ENCODE measurements around the gene ATXN7. TPM values are rescaled to one million over a fixed set of nuclear protein-coding genes. Genes with fewer than 3 reads are reported as not detected.
A peak's percentile ranks its signal among the peaks of the same experiment; 100 is the strongest.

ATXN7 gene
- total RNA-seq, 1 donor from 2014 or later, result 9.5 TPM

DNA sequence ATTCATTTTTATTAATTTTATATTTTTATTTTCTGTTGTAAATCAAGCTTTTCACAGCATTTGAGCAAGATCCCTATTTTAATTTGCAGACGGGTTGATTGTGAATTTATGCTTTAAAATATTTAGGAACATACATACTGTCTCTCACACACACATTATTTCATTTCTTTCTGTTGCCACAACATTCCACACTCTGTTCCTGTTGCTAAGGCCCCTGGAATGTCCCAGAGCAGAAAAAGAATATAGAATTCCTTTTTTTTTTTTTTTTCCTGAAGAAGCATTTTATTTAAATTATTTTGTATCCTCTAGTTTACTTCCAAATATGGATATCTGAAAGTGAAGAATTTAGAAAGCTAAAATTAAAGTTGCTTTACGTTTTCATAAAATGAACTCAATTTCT is 85.3 kb downstream of the ATXN7 start:
- Histone ChIP-seq H3K27me3 (ENCODE audit: control insufficient read depth, insufficient read depth, low read length) (no peaks in the 10 kb centered on the region), H3K36me3 (ENCODE audit: control insufficient read depth, insufficient read depth, low read length) (no peaks in the 10 kb centered on the region), H3K4me3 (ENCODE audit: low read depth, low read length) (no peak overlapping the region)
- FAIRE-seq (no peak), DNase-seq (ENCODE audit: low read depth) (peak; percentile 25)
- TF ChIP-seq, protein P1, sequence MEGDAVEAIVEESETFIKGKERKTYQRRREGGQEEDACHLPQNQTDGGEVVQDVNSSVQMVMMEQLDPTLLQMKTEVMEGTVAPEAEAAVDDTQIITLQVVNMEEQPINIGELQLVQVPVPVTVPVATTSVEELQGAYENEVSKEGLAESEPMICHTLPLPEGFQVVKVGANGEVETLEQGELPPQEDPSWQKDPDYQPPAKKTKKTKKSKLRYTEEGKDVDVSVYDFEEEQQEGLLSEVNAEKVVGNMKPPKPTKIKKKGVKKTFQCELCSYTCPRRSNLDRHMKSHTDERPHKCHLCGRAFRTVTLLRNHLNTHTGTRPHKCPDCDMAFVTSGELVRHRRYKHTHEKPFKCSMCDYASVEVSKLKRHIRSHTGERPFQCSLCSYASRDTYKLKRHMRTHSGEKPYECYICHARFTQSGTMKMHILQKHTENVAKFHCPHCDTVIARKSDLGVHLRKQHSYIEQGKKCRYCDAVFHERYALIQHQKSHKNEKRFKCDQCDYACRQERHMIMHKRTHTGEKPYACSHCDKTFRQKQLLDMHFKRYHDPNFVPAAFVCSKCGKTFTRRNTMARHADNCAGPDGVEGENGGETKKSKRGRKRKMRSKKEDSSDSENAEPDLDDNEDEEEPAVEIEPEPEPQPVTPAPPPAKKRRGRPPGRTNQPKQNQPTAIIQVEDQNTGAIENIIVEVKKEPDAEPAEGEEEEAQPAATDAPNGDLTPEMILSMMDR (IDR thresholded peaks at IDR 0.05; ENCODE audit: insufficient read depth, low read length, severe bottlenecking), result no peak

DNA sequence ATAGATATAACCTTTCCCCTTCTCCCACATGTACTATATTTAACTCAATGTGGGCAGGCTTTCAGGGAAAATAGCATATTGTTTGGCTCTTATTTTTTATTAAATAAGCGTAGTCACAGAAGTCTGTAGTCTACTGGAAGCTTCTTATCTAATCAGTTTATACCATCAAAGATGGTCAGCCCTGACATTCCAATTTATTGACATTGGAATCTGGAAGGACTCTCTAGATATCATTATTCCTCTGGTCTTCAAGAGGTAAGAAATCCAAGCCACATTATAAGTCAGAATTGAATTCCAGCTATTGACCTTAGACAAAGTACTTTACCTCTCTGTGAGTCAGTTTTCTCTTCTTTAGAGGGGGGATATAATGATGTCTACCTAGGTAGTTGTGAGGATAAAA is 87.0 kb downstream of the ATXN7 start:
- Histone ChIP-seq H3K36me3 (ENCODE audit: control insufficient read depth, insufficient read depth, low read length) (no peaks in the 10 kb centered on the region), H3K27me3 (ENCODE audit: control insufficient read depth, insufficient read depth, low read length) (no peaks in the 10 kb centered on the region), H3K4me3 (ENCODE audit: low read depth, low read length) (no peak overlapping the region)
- DNase-seq (ENCODE audit: low read depth), result no peak
- TF ChIP-seq, protein P1 (IDR thresholded peaks at IDR 0.05; ENCODE audit: insufficient read depth, low read length, severe bottlenecking), result no peak
- no peak for FAIRE-seq

- DNase-seq (ENCODE audit: low read depth) (no peak), FAIRE-seq (no peak)
- TF ChIP-seq, protein P1 (IDR thresholded peaks at IDR 0.05; ENCODE audit: insufficient read depth, low read length, severe bottlenecking), result no peak
- Histone ChIP-seq H3K27me3 (ENCODE audit: control insufficient read depth, insufficient read depth, low read length) (no peaks in the 10 kb centered on the region), H3K4me3 (ENCODE audit: low read depth, low read length) (no peak overlapping the region), H3K36me3 (ENCODE audit: control insufficient read depth, insufficient read depth, low read length) (no peaks in the 10 kb centered on the region)
Observed at GRCh38 chr3:63951492-63952247, 88.0 kb downstream of the ATXN7 start.

DNA sequence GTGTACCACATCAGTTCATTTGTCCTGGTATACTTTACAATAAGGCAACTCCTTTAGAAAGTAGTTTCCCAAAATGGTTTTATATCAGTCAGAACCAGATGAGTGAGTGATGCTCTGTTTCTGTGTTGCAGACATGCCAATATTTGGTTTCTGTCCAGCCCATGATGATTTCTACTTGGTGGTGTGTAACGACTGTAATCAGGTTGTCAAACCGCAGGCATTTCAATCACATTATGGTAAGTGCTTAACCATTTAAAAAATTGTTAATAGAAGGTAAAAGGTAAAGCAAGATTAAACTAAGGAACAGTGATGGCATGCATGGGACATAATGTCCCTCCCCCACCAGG is 88.6 kb downstream of the ATXN7 start:
- H3K27me3 ChIP-seq (ENCODE audit: control insufficient read depth, insufficient read depth, low read length), result no peaks in the 10 kb centered on the region
- DNase-seq (ENCODE audit: low read depth), result no peak
- H3K4me3 ChIP-seq (ENCODE audit: low read depth, low read length), result no peak overlapping the region
- no peaks in the 10 kb centered on the region for H3K36me3 ChIP-seq (ENCODE audit: control insufficient read depth, insufficient read depth, low read length)
- no peak for FAIRE-seq
- TF ChIP-seq, protein P1 (IDR thresholded peaks at IDR 0.05; ENCODE audit: insufficient read depth, low read length, severe bottlenecking), result no peak

GRCh38 chr3:63954182-63954581 is 90.5 kb downstream of the ATXN7 start:
- Histone ChIP-seq H3K4me3 (ENCODE audit: low read depth, low read length) (no peak overlapping the region), H3K27me3 (ENCODE audit: control insufficient read depth, insufficient read depth, low read length) (no peaks in the 10 kb centered on the region), H3K36me3 (ENCODE audit: control insufficient read depth, insufficient read depth, low read length) (no peaks in the 10 kb centered on the region)
- TF ChIP-seq, protein P1 (IDR thresholded peaks at IDR 0.05; ENCODE audit: insufficient read depth, low read length, severe bottlenecking), result no peak
- DNase-seq (ENCODE audit: low read depth) (peak; percentile 97), FAIRE-seq (peak; percentile 55)
